Heart left ventricle (tissue), 16 donors: Measurements from ENCODE around the gene F2R. TPM values are rescaled to one million over a fixed set of nuclear protein-coding genes. Genes with fewer than 3 reads are reported as not detected.
A peak's percentile ranks its signal among the peaks of the same experiment; 100 is the strongest.

Experiments
- ATAC-seq, 4 donors: fragments of 200-7000 bp; cut with Tn5 transposase; one replicate each; pipeline ENCODE4 v1.9.1; 2020 to 2022; ENCODE audit warnings: moderate library complexity in 4 of 4, mild to moderate bottlenecking in 3 of 4, moderate number of reproducible peaks in 1 of 4
- DNase-seq, 5 donors: peaks; one replicate each; pipeline ENCODE4 v3.0.0-alpha.2; 2020
- H3K27ac ChIP-seq, 12 donors: fragments of 200-600 bp; sonication (generic) in 4 of 12; one replicate each; pipeline versions ENCODE4 v1.5.0 to v1.8.0; 2016 to 2022; ENCODE audit warnings: mild to moderate bottlenecking in 2 of 12
- H3K27me3 ChIP-seq, 9 donors: fragments of 200-600 bp; sonication (generic) in 2 of 9; one replicate each; pipeline versions ENCODE4 v1.5.1 to v1.8.0; 2016 to 2022; ENCODE audit warnings: mild to moderate bottlenecking in 3 of 9
- H3K36me3 ChIP-seq, 9 donors: fragments of 200-600 bp; sonication (generic) in 2 of 9; one replicate each; pipeline versions ENCODE4 v1.5.0 to v1.8.0; 2018 to 2022; ENCODE audit warnings: mild to moderate bottlenecking in 2 of 9
- H3K4me1 ChIP-seq, 12 donors: fragments of 200-600 bp; sonication (generic) in 4 of 12; one replicate each; pipeline versions ENCODE4 v1.5.0 to v1.8.0; 2016 to 2022; ENCODE audit warnings: mild to moderate bottlenecking in 3 of 12
- H3K4me3 ChIP-seq, 12 donors: fragments of 200-600 bp; sonication (generic) in 4 of 12; one replicate each; pipeline versions ENCODE4 v1.5.0 to v1.8.0; 2017 to 2022; ENCODE audit warnings: mild to moderate bottlenecking in 9 of 12, moderate library complexity in 4 of 12
- H3K9me3 ChIP-seq, 12 donors: fragments of 200-600 bp; sonication (generic) in 4 of 12; one replicate each; pipeline versions ENCODE4 v1.5.0 to v1.8.0; 2016 to 2022; ENCODE audit warnings: mild to moderate bottlenecking in 1 of 12
- CTCF ChIP-seq, 12 donors: fragments of 200-600 bp; sonication (generic) in 4 of 12; IDR thresholded peaks; one replicate each; pipeline versions ENCODE4 v1.5.0 to v1.8.0; 2018 to 2022; ENCODE audit warnings: antibody characterized with exemption in 12 of 12, mild to moderate bottlenecking in 5 of 12
- POLR2A ChIP-seq, 2 donors: fragments of 450-650 bp; IDR thresholded peaks; one replicate each; pipeline ENCODE4 v1.6.1; 2017; ENCODE audit warnings: antibody characterized with exemption in 2 of 2, mild to moderate bottlenecking in 2 of 2, moderate library complexity in 2 of 2
- WGBS, 4 donors: extraction: QIAGEN DNeasy Blood & Tissue Kit in 2 of 4; methylation state at CpG; one replicate each; pipeline versions ENCODE4 v1.1.5 to v1.1.7; 2013 to 2018; 5-methylcytosine and 5-hydroxymethylcytosine counted together
- intact Hi-C, 10 donors: fragments of 100-400 bp; cut with DNase I; formaldehyde crosslinking; loops; one replicate each; pipeline versions ENCODE4 v1.11.1 to v1.14.2; 2022
- polyA plus RNA-seq, 2 donors: library from polyadenylated mRNA; stranded (reverse); fragments of 200-250 nt; gene quantifications; one replicate each; pipeline ENCODE4 v1.2.3, GENCODE V29; 2013
- total RNA-seq, 9 donors: library from RNA; depleted of rRNA in 2 of 9; stranded (reverse); fragments of >200 nt in 2 of 9; fragmentation: NEBNext Ultra II Directional in 3 of 9; extraction: Animal tissue kit (Norgen Biotek cat#: 25700) in 3 of 9; gene quantifications; one replicate each; pipeline versions ENCODE4 v1.1.0 to v1.2.4, GENCODE V29; 2016 to 2023
- donor health status: ischemic (EF 13 %, LVEDD 7.1; RV severe dilation, severe dysfunction).
- donor health status: healthy with polysubstance abuse.
- donor health status: DM: no; HTN: yes; CAD: no.
- donor health status: DM: no; HTN: no; CAD: no.
- donor health status: ischemic (EF 25% LVEDD 6.9; RV normal size, moderate dysfunction).
- donor health status: ischemic (EF 25% LVEDD 5.7; RV mildly dilated, moderate dysfunction).
- donor health status: healthy.
- donor health status: DM: yes; HTN: yes; CAD: no.
- donor health status: ischemic (EF 35%, LVEDD 5.7; RV mildly dilated, moderate dysfunction).
- donor health status: nonischemic (EF 11% LVEDD 7.7; RV severe dilation, severe dysfunction).
- donor health status: DM: yes; HTN: yes; CAD: no.
- donor health status: PGD.
- donor health status: ischemic (EF 29% LVEDD 5.4; RV normal size, mild dysfunction).
- donor health status: nonischemic (EF 23%, LVEDD 6.1; RV moderate dilation, normal function).

Gene F2R
- total and polyA plus RNA-seq, 11 donors: 2.5 to 28.2 (median 13.6) TPM

DNA sequence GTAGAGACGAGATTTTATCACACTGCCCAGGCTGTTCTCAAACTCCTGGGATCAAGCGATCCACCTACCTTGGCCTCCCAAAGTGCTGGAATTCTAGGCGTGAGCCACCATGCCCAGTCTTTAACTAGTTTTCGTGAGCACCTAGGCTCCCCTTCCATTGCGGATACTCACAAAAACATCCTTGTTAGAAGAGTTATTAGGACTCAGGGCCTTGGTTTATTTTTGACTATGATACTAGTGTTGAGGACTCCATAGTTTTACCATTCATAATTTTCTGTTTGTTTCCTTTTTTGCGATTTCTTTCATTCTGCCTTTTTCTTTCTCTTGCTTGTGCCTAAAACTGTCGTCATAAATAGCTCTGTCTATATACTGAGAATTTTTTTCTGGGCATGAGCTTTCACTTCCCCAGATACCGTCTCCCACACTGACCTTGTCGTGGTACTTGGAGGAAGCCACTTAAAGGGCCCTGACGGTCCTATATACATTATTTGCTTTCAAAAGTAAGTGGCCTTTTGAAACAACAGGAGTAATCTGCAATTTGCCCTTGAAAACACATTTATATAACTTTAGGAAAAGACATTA, 5.2 kb downstream of the F2R start:
- Histone ChIP-seq H3K36me3 (no peaks in the 10 kb centered on the region), H3K4me1 (peaks cover 0 to 55% (median 17%) of the 10 kb centered on the region in 12 donors), H3K27ac (peak overlapping the region in 3 of 12 donors; percentile 1 to 24 (median 5)), H3K27me3 (peaks cover 0 to 14% (median 0%) of the 10 kb centered on the region in 9 donors), H3K9me3 (peaks cover 0 to under 1% (median 0%) of the 10 kb centered on the region in 12 donors), H3K4me3 (peak overlapping the region in 1 of 12 donors; percentile 2)
- ATAC-seq: no peak
- DNase-seq: no peak
- intact Hi-C loops: no loop called here
- WGBS, 4 donors: 53 to 57% (median 56%) methylated on average over 10 of the region's 10 CpGs
- no peak for TF ChIP-seq CTCF (IDR thresholded peaks at IDR 0.05)
- TF ChIP-seq POLR2A (IDR thresholded peaks at IDR 0.05): no peak

DNA sequence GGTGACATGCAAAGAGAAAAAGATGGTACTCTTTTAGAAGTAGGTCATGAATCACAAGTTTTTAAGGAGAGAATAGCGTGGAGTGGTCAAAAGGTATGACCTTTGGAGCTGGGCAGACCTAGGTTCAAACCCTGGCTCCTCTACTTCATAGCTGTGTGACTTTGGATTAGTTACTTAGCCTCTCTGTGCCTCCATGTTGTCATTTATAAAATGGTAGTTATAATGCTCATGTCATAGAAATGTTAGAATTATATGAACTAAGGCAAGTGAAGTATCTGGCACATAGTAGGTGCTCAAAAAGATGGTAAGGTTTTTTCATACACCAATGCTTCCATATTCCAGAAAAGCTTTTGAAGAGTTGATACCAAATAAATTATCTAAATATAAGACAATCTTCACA, 7.3 kb downstream of the F2R start:
- ATAC-seq (no peak), DNase-seq (no peak)
- TF ChIP-seq POLR2A (IDR thresholded peaks at IDR 0.05): no peak
- no peak for TF ChIP-seq CTCF (IDR thresholded peaks at IDR 0.05)
- Histone ChIP-seq H3K27me3 (no peaks in the 10 kb centered on the region), H3K9me3 (peaks cover 0 to 23% (median under 1%) of the 10 kb centered on the region in 12 donors), H3K4me1 (peaks cover 0 to 35% (median 8%) of the 10 kb centered on the region in 12 donors), H3K4me3 (no peak overlapping the region), H3K27ac (no peak overlapping the region), H3K36me3 (no peaks in the 10 kb centered on the region)
- 88 to 97% (median 90%) methylated on average over 1 of the region's 1 CpG for WGBS, 4 donors
- intact Hi-C loops: no loop called here

GRCh38 chr5:76723906-76724305, 8.0 kb downstream of the F2R start:
- WGBS, 4 donors: 71 to 87% (median 80%) methylated on average over 1 of the region's 1 CpG
- H3K4me1 ChIP-seq: peaks cover 0 to 33% (median 6%) of the 10 kb centered on the region in 12 donors
- intact Hi-C loops: no loop called here
- no peaks in the 10 kb centered on the region for H3K27me3 ChIP-seq
- TF ChIP-seq POLR2A (IDR thresholded peaks at IDR 0.05): no peak
- TF ChIP-seq CTCF (IDR thresholded peaks at IDR 0.05): no peak
- H3K4me3 ChIP-seq: no peak overlapping the region
- ATAC-seq: no peak
- H3K27ac ChIP-seq: no peak overlapping the region
- DNase-seq: no peak
- H3K36me3 ChIP-seq: peaks cover 0 to 3% (median 0%) of the 10 kb centered on the region in 9 donors
- H3K9me3 ChIP-seq: peaks cover 0 to 28% (median 3%) of the 10 kb centered on the region in 12 donors

DNA sequence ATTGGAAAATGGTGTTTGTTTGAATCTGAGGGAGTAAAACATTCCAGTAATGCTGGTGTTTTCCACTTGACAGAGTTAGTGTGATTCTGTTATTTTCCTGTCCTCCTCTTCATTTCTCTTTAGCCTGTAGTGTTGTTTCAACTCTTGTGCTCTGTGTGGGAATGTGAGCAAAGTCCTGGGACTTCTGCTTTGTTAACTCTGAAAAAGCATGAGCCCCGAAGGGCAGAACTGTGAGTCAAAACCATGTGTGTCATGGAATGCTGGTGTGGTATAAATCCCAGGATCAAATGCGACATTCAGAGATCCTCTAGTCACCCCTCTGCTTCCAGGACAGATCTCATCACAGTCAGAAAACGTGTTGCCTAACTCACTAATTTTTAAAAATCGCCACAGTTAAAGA, 8.9 kb downstream of the F2R start:
- H3K36me3 ChIP-seq: peaks cover 0 to 13% (median 0%) of the 10 kb centered on the region in 9 donors
- TF ChIP-seq CTCF (IDR thresholded peaks at IDR 0.05): no peak
- no peak for TF ChIP-seq POLR2A (IDR thresholded peaks at IDR 0.05)
- H3K4me3 ChIP-seq: no peak overlapping the region
- no peak for ATAC-seq
- peaks cover 0 to 28% (median 6%) of the 10 kb centered on the region in 12 donors for H3K4me1 ChIP-seq
- intact Hi-C loops: no loop called here
- peaks cover 0 to 38% (median 13%) of the 10 kb centered on the region in 12 donors for H3K9me3 ChIP-seq
- 83 to 92% (median 86%) methylated on average over 4 of the region's 4 CpGs for WGBS, 4 donors
- H3K27me3 ChIP-seq: no peaks in the 10 kb centered on the region
- H3K27ac ChIP-seq: peak overlapping the region in 1 of 12 donors; percentile 7
- no peak for DNase-seq
